Activated CD4-positive, alpha-beta T cell treated with anti-CD3 and anti-CD28 coated beads for 1 hour (primary cell): ENCODE measurements around the gene AGAP6.
"Not testable (repeated sequence)": the region's sequence is repeated elsewhere in the genome, so short reads cannot be mapped to it uniquely, and the experiment has no call there.

Experiments
- DNase-seq: peaks from one replicate; pipeline ENCODE4 v3.0.0-alpha.2; 2020

AGAP6 gene

DNA sequence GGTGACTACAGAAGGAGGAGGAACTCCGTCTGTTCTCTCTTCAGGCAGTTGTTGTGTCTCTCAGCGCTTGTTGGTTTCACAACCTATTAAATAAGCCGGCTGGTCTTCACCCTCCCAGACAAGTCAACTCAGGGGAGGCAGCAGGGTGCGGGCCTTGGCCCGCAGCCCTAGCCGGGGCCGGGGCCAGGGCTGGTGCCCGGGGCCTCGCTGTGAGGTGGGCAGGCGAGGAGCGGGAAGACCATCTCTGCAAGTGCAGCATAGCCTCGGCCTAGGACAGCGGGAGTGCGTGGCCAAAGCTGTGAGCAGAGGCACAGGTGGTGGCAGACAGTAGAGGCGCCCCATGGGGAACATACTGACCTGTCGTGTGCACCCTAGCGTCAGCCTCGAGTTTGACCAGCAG, at the start of gene AGAP6:
AGAP6 (plus strand) TSS at position 31 of the 400 bp plus-strand sequence; CDS start at position 341, 310 bp downstream.
- not testable (repeated sequence) for DNase-seq

DNA sequence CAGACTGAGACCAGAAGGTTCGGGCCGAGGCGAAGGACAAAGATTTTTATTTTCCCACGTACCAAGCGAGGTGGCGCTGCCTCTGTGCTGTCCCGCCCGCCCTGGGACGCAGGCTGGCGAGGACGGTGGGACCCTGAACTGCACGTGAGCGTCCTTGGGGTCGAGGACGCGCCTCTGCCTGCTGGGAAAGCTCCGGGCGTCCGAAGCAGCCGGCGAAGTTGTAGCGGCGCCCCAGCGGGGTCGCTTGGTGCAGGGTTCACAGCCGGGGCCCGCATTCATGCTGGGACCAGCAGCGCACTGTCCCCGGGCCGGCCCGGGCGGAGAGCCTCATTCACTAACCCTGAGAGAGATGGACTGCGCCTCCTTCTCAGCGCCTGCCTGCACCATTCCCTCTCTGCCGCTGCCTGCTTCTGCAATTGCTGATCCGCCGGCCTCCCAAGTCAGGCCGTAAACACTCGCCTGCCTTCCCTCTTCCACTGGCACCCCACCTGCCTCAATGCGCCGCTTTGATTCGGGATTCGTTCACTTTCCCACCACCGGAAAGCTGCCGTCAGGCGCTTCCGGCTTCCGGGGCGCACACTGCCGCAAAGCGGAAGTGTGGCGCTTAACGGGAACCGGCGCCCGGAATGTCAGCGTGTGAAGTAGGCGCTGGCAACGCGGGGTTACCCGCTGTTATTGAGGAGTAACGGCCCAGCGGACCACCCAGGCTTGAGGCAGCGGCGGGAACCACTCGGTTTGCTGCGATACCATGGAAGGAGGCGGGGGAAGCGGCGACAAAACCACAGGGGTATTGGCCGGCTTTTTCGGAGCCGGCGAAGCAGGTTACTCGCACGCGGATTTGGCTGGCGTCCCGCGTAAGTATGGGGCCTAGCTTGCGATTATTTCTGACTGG, 46.5 kb upstream of the AGAP6 start, which contains the start of the genes PARG and TIMM23B:
PARG (minus strand) TSS at position 581 of the 892 bp plus-strand sequence; CDS start at position 279, 302 bp downstream.
TIMM23B (plus strand) TSS at position 607 of the 892 bp plus-strand sequence; CDS start at position 749, 142 bp downstream.
- peak; percentile 73 for DNase-seq

DNA sequence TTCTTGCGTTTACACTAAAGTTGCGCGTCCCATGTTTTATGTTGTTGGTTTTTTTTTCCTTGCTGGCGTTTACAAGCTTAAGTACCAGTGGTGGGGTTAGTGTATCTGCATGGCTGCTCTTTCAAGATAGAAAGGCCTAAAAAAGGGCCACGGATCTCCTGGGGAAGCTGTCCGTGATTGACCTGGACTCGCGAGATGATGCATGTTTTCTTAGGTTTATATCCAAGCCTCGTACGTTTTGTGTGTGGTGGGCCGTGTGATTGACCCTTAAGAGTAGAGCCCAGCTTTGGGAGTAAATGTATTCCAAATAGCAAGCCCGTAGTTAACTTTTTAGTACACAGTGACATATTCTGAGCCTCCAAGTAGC, 45.9 kb upstream of the AGAP6 start:
- not testable (repeated sequence) for DNase-seq

DNA sequence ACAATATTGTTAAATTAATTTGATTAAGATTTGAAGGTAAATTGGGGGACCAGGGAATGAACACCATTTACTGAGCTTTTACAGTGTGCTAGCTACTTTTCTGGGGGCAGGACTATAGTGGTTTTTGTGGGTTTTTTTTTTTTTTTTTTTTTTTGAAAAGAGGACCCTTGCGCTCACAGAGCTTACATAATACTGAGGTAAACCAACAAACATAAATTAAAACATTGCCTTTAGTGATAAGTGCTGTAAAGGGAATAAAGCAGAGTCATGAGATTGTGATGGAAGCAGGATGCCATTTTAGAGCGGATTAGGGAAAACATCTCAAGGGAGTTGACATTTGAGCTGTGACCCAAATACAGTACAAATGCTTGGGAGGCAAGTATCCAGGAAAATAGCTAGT, 44.6 kb upstream of the AGAP6 start:
- not testable (repeated sequence) for DNase-seq

DNA sequence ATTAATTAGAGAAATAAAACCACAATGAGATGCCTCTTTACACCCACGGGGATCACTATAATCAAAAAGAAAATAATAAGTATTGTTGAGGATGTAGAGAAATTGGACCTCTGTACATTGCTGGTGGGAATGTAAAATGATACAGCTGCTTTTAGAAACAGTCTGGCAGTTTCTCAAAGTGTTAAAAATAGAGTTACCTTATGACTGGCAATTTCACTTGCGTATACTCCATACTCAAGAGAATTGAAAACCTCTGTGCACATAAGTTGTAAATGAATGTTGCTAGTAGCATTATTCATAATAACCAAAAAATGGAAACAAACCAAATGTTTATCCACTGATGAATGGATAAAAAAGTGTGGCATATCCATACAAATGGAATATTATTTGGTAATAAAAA, 40.1 kb upstream of the AGAP6 start:
- not testable (repeated sequence) for DNase-seq

DNA sequence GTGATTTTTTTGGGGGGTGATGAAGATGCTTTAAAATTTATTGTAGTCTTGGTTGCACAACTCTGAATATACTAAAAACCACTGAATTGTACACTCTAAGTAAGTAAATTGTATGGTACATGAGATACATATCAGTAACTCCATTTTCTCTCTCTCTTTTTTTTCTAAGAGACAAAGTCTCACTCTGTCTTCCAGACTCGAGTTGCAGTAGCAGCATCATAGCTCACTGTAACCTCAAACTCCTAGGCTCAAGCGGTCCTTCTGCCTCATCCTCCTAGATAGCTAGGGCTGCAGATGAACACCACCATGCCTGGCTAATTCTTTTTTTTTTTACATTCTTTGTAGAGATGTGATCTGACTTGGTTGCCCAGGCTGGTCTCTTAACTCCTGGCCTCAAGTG, 39.5 kb upstream of the AGAP6 start:
- not testable (repeated sequence) for DNase-seq

DNA sequence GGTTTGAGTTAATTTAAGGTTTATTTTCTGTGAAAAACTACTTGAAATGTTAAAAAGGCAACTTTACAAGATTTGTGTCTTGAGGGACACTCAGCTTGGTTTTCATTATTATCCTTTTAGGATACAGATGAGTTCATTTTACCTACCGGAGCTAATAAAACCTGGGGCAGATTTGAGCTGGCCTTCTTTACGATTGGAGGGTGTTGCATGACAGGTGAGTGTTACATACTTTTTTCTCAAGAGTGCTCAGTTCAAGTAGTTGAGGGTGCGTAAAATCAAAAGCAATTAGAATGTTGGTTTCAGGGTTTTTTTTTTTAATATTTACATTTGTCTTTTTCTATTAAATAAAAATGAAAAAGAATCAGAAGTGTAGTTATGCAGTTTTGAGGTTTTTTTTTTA, 36.2 kb upstream of the AGAP6 start:
- not testable (repeated sequence) for DNase-seq

DNA sequence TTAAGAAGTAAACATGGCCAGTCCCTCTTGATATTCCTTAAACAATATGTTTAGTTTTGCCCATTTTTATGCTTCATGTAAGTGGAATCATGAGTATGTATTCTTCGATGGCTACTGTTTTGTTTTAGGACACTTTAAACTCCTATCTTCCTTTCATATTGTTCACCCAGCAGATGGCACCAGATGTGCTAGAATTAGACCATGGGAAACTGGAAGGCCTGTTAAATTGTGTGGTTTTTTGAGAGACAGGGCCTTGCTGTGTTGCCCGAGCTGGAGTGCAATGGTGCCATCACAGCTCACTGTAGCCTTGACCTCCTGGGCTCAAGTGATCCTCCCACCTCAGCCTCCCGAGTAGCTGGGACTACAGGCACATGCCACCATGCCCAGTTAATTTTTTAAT, 35.1 kb upstream of the AGAP6 start:
- DNase-seq = not testable (repeated sequence)

DNA sequence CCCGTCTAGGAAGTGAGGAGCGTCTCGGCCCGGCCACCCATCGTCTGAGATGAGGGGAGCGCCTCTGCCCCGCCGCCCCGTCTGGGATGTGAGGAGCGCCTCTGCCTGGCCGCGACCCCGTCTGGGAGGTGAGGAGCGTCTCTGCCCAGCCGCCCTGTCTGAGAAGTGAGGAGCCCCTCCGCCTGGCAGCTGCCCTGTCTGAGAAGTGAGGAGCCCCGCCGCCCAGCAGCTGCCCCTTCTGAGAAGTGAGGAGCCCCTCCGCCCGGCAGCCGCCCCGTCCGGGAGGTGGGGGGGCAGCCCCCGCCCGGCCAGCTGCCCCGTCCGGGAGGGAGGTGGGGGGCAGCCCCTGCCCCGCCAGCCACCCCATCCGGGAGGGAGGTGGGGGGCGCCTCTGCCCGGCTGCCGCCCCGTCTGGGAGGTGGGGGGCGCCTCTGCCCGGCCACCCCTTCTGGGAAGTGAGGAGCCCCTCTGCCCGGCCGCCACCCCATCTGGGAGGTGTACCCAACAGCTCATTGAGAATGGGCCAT, 17.8 kb upstream of the AGAP6 start:
- DNase-seq = not testable (repeated sequence)

DNA sequence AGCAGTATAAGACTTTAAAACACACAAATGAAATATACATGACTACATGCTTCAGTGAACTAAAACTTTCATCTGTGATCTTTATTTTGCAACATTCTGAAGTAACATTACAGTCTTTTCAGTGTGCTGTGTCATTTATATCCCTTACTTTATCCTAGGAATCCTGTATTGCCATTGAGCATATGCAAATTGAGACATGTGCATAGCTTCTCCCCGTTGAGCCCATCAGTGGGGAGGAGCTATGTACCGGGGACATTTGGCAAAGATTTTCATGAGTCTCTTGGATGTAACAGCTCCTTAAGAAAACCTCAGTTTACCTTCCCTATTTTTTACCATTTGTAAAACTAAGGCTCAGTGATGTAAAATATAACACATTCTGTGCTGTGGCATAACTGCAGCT, 16.7 kb upstream of the AGAP6 start:
- DNase-seq = not testable (repeated sequence)

DNA sequence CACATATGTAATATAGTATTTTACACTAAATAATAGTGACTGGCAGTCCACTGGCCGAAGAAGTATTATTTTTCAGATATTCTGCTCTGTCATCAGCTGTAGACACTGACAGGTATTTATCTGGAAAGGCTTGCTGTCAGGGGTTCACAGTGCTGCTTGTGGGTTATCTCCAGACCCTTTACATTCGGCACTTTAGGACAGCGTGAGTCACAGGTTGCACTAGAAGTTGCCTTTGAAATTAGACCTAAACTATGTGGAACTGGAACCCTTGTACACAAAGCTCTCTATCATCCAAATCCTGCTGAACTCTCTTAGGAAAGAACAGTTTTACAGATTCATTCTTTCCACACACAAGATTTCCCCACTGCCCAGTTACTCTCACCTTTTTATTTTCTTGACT, 16.1 kb upstream of the AGAP6 start:
- DNase-seq = not testable (repeated sequence)

DNA sequence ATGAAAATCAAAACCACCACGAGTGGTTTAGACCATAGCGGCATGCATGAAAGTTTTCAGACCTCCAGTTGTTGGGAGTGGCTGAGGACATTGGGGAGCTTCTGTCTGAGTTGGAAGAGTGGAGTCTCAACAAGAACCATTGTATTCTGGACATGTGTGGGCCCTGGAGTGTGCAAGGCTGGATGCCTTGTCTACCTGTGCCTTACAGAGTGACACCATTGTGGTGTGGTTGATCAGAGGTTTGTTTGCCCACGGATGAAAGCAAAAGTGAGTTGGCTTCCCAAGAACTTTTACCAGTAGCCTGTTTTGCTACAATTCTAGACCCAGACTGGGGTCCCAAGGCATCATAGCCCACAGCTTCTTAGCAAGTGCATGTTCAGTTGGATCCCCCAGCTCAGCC, 10.4 kb upstream of the AGAP6 start:
- DNase-seq = not testable (repeated sequence)

DNA sequence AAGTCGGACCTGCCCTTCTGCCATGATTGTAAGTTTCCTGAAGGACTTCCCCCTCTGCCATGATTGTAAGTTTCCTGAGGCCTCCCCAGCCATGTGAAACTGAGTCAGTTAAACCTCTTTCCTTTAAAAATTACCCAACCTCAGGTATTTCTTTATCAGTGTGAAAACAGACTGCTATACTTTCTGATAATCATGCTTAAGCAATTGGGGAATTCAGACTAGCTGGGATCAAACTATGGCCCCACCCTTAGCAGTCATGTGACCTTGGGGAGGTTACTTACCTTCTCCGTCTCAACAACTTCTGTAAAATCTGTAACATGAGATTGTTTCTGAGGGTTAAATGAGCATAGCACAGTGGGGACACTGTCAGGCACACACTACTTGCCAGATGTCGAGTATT, 999 bp upstream of the AGAP6 start:
- not testable (repeated sequence) for DNase-seq

DNA sequence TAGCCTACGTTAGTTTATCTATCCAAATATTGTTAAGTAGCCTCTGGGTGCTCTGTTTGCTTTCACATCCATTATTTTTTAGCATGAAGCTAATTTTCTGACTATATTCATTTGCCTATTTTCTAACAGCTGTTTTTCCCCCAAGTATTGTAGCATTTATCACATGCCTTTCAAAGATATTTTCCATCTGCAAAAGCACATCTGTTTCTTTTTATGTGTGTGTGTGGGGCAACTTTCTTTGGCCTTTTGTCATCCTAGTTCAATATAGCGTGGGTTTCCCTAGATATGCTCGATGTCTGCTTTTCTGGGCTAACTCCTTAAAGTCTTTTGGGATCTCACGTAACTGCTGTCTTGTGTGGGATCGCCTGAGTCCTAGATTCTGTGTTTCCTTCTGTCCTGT, 7.1 kb downstream of the AGAP6 start:
- not testable (repeated sequence) for DNase-seq

DNA sequence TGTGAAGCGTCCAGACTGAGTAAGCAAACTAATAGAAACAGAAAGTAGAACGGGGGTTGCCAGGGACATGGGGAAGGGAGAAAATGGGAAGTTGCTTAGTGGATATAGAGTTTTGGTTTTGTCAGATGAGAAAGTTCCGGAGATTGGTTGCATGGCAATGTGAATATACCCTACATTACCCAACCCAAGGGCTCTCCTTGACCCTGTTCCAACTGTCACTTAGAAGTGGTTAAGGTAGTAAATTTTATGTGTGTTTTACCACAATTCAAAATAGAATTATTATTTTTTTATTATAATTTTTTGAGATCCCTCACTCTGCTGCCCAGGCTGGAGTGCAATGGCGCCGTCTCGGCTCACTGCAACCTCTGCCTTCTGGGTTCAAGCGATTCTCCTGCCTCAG, 25.8 kb downstream of the AGAP6 start:
- DNase-seq = not testable (repeated sequence)

DNA sequence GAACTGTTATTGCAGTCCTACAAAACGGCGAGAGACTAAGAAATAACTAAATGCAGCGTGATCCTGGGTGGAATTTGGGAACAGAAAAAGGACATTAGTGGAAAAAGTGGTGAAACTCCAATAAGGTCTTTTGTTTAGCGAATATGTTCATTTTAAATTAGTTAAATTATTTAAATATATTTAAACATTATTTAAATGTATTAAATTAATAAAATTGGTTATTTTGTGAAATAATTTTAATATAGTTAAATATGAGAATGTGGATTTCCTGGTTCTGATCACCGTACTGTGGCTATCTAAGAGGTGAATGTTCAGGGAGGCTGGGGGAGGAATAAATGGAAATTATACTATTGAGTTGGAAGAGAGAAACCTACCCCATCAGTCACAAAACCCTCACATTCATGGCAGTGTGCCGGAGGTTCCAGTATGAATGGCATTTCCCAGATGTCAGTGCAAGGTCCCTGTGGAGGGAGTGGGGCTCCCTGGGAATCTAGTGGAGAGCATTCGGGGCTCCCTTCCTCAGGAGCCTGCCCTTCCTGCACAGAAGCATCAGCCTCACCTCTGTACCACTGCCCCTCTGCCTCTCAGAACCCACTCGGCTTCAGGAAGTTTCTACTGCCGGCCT, 27.5 kb downstream of the AGAP6 start:
- DNase-seq = not testable (repeated sequence)

DNA sequence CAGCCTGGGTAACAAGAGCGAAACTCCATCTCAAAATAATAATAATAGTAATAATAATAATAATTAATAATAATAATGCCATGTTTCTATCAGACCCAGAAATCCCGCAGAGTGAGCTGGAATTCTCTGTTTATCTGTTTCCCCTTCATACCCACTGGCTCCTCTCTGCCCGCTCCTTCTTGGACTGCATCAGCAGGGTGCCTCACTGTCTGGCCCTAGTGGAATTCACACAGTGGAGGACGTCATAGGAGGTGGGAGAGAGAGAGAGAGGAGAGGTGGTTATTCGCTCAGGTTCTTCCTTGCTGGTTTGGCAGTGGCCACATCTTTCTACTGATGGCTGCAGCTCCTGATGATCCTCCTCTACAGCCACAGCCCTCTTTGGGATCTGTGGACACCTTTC, 28.7 kb downstream of the AGAP6 start:
- DNase-seq = not testable (repeated sequence)

DNA sequence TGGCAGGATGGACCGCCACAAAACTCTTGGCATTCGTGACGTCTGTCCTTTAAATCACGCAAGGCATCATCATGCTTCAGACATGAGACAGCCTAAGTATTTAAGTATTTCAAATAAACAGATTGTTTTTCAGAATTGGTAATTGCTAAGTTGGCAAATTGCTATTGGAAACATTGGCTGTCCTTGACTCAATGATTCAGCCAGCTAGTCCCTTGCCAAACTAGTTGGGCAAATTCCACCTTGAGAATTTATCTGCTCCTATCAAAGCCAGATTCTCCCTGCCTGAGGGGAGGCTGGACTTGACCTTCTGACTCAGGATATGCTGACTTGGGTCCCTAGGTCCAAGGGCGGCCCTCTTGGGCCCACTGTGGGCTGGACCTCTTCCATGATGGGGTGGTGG, 29.4 kb downstream of the AGAP6 start:
- DNase-seq = not testable (repeated sequence)

DNA sequence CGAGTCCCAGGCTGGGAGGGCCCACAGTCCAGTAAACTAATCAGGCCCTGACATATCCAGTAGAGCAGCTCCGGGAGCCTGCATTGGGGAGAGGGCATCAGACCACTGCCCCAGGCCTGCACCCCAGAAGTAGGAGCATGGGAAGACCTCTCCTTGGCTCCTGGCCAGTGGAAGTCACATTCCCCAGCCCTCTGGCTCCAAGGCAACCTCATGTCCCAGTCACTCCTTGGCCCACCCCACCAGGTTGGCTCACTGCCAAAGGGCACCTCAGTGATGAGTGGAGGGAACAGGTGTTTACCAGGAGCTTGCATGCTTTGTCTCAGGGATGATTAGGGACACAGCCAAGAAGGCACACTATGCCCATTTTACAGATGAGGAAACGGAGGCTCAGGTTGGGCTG, 31.1 kb downstream of the AGAP6 start:
- not testable (repeated sequence) for DNase-seq

DNA sequence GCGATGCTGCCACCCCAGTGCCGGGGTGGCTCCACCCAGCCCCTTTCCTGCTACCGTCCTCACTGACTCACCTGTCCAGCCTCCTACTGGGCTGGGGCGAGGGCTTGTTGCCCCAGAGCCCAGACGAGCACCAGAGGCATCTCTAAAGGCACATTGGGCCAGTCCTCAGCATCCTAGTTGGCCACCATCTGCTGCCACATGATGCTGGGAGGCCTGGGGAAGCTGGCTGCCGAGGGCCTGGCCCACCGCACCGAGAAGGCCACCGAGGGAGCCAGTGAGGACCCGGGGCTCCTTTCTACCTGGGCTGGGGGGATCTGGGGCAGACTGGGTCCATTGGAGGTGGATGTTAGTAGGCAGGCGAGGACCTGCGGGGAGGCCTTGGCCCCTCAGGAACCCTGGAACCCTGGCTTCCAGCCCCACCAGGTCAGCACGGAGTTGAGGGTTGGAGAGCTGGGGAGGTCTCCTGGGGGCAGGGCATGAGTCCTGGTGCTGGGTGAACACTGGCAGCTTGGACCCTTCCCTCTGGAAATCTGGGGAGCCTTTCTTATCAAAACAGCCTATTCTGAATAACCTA, 32.3 kb downstream of the AGAP6 start:
- DNase-seq = not testable (repeated sequence)

DNA sequence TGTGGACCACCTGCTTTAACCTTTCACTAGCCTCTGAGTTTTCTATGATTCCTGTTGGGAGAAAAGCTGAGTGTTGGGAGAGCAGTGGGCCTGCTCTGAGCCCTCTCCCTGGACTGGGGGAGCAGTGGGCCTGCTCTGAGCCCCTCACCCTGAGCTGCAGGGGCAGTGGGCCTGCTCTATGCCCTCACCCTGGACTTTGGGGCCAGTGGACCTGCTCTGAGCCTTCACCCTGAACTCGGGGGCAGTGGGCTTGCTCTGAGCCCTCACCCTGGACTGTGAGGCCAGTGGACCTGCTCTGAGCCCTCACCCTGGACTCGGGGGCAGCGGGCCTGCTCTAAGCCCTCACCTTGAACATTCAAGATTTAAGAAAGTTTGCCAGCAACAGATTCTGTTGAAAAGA, 33.4 kb downstream of the AGAP6 start:
- DNase-seq = no peak

DNA sequence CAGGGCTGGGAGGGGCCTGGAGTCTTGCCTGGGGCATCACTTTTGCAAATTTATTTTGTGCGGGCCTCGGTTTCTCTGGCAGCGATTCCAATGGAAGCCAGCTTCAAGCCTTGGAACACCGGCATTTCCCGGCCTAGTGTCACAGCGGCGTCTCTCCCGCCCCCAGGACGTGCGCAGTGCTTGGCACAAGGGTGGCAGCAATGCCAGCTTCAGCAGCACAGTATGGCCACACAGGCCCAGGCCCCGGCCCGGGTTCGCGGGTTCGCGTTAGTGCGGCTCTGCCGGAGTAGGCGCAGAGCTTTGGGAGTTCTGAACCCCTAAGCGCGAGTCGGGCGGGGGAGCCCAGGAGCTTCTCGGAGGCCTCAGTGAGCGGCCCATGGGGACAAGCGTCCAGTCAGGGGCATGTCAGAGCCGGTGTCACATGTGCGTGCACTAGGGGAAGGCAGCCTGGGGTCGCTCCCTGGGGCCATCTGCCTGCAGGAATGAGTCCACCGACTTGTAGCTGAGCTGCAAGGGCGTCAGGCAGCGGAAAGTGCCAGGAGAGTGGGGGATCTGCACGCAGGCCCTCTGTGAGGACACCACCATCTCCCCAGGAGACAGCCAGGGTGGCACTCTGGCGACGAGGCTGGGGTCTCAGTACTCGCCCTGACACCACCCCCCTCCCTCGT, 36.6 kb downstream of the AGAP6 start:
- DNase-seq = not testable (repeated sequence)

DNA sequence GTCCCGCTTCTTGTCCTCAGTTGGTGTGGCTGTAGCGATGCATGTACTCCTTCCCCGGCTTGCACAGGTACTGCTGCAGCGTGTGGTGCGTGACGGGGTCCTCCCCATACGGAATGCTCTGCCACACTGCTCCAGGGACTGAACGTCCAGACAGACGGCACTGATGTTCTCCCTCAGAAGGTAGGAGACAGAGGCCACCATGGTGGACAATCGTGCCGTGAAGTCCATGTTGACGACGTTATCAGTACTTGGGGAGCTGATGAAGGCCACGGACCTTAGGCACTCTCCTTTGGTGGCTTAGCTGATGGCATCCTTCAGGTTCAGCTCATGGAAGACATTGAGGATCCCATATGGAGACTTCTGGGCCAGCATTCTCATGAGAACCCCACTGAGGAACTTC, 37.4 kb downstream of the AGAP6 start:
- no peak for DNase-seq
